Measurements from ENCODE around the gene MBOAT2.

DNA sequence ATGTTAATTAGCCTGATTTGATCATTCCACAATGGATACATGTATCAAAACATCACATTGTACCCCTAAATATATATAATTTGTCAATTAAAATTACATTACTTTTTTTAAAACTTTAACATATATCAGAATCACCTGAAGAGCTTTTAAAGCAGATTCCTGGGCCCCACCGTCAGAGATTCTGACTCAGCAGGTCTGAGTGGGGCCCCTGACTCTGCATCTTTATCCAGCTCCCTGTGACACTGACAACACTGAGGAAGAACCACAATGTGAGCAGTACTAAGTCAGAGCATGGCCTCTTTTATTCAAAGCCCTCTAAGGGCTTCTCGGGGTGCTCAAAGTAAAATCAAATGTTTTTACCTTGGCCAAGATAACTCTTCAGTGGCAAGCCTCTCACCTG lies 175.8 kb downstream of the MBOAT2 start:
- TF ChIP-seq, protein P1, sequence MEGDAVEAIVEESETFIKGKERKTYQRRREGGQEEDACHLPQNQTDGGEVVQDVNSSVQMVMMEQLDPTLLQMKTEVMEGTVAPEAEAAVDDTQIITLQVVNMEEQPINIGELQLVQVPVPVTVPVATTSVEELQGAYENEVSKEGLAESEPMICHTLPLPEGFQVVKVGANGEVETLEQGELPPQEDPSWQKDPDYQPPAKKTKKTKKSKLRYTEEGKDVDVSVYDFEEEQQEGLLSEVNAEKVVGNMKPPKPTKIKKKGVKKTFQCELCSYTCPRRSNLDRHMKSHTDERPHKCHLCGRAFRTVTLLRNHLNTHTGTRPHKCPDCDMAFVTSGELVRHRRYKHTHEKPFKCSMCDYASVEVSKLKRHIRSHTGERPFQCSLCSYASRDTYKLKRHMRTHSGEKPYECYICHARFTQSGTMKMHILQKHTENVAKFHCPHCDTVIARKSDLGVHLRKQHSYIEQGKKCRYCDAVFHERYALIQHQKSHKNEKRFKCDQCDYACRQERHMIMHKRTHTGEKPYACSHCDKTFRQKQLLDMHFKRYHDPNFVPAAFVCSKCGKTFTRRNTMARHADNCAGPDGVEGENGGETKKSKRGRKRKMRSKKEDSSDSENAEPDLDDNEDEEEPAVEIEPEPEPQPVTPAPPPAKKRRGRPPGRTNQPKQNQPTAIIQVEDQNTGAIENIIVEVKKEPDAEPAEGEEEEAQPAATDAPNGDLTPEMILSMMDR (IDR thresholded peaks at IDR 0.05; ENCODE audit: insufficient read depth, low read length, poor library complexity, severe bottlenecking), result no peak
- TF ChIP-seq EZH2phosphoT487 (conservative IDR thresholded peaks at IDR 0.05; ENCODE audit: low read length), result no peak

All from SU-DHL-6 (cell line).